Kidney epithelial cell (primary cell): ENCODE measurements around the gene GDF2. TPM values are rescaled to one million over a fixed set of nuclear protein-coding genes. Genes with fewer than 3 reads are reported as not detected.

ENCODE experiments used
- DNase-seq: peaks from one replicate; pipeline ENCODE4 v3.0.0-alpha.2; 2010; ENCODE audit warnings: low read depth
- H3K27me3 ChIP-seq: 2 replicates; pipeline ENCODE4 v1.6.0; 2011; ENCODE audit warnings: low read length; ENCODE audit not compliant: control insufficient read depth, insufficient read depth
- H3K36me3 ChIP-seq: 2 replicates; pipeline ENCODE4 v1.5.1; 2011; ENCODE audit warnings: low read length; ENCODE audit not compliant: control insufficient read depth, insufficient read depth
- H3K4me3 ChIP-seq: 2 replicates; pipeline ENCODE4 v1.5.1; 2011; ENCODE audit warnings: low read depth, mild to moderate bottlenecking, control low read depth, low read length
- total RNA-seq: library from RNA; depleted of rRNA; stranded (reverse); fragments of >200 nt; gene quantifications from 2 replicates; pipeline ENCODE4 v1.2.3, GENCODE V29; 2015
- TF ChIP-seq, protein P1 (sequence below): IDR thresholded peaks from 2 replicates; pipeline ENCODE4 v1.5.1; 2011; ENCODE audit warnings: mild to moderate bottlenecking, moderate library complexity, low read length, control low read depth, inconsistent platforms; ENCODE audit not compliant: insufficient read depth, poor library complexity, severe bottlenecking

Gene GDF2
- total RNA-seq, 1 donor from 2014 or later: not detected

GRCh38 chr10:47372726-47373125, 50.5 kb downstream of the GDF2 start:
- H3K36me3 ChIP-seq: no peaks in the 10 kb centered on the region
- H3K4me3 ChIP-seq: no peak overlapping the region
- no peak for DNase-seq
- TF ChIP-seq, protein P1, sequence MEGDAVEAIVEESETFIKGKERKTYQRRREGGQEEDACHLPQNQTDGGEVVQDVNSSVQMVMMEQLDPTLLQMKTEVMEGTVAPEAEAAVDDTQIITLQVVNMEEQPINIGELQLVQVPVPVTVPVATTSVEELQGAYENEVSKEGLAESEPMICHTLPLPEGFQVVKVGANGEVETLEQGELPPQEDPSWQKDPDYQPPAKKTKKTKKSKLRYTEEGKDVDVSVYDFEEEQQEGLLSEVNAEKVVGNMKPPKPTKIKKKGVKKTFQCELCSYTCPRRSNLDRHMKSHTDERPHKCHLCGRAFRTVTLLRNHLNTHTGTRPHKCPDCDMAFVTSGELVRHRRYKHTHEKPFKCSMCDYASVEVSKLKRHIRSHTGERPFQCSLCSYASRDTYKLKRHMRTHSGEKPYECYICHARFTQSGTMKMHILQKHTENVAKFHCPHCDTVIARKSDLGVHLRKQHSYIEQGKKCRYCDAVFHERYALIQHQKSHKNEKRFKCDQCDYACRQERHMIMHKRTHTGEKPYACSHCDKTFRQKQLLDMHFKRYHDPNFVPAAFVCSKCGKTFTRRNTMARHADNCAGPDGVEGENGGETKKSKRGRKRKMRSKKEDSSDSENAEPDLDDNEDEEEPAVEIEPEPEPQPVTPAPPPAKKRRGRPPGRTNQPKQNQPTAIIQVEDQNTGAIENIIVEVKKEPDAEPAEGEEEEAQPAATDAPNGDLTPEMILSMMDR: no peak
- H3K27me3 ChIP-seq: peaks cover 6% of the 10 kb centered on the region

DNA sequence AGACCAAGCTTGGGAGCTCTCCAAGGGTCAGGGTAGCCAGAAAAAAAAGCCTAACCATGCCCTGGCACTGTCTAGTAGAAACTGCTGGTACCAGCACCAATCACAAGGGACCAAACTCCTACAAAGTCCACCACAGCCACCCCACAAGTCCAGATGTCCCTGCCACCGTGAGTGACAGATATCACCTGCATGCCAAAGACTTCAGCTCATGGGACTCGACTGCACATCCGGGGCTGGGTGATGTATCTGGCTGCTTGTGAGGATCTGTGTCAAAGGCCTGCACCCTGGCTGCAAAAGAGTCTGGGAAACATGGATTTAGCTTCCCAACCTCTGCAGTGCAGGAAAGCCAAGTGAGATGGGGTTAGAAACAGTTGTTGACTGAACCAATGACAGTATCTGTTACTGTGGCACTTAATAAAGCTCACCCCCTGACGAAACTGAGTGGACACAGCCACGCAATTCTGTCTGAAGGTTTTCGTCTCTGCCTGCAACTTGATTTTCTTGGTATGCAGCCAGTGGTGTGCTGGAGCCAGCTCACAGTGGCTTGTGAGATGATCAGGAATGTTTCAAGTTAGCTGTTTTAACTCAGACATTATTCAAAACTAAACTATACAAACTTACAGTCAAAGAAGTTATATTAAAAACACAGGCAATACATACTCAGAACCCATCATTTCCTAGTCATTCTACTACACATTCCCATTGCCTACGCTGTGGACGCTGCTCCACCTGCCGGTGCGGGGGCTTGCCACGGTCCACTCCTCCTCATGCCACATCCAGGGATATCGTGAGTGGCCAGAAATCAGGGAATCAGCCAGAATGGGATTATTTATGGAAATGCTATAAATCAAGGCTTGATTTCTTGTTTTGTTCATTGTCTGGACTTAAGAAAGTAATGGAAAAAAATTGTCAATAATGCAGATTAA, 52.6 kb downstream of the GDF2 start:
- peaks cover 10% of the 10 kb centered on the region for H3K27me3 ChIP-seq
- no peaks in the 10 kb centered on the region for H3K36me3 ChIP-seq
- DNase-seq: no peak
- TF ChIP-seq, protein P1: no peak
- H3K4me3 ChIP-seq: no peak overlapping the region

GRCh38 chr10:47376522-47377220, 54.4 kb downstream of the GDF2 start:
- Histone ChIP-seq H3K4me3 (no peak overlapping the region), H3K36me3 (no peaks in the 10 kb centered on the region), H3K27me3 (peaks cover 13% of the 10 kb centered on the region)
- TF ChIP-seq, protein P1: no peak
- no peak for DNase-seq

Other genes starting within 250 kb of the GDF2 start
- gene GDF10, start 22.3 kb upstream of the GDF2 start, total RNA-seq: not detected in 2 replicates
- gene RBP3, start 25.9 kb downstream of the GDF2 start, total RNA-seq: not detected in 2 replicates
- 0.29 and 0.68 TPM in 2 replicates for gene ZNF488, start 61.8 kb downstream of the GDF2 start, total RNA-seq
- 2.6 and 4.6 TPM in 2 replicates for gene ANXA8, start 161.7 kb downstream of the GDF2 start, total RNA-seq
- gene FAM25G, start 169.2 kb downstream of the GDF2 start, total RNA-seq: 3.2 and 15.7 TPM in 2 replicates
- 3.6 and 7.2 TPM in 2 replicates for gene AGAP9, start 201.2 kb downstream of the GDF2 start, total RNA-seq